Testis (tissue), 3 donors: ENCODE data around the gene BCAS3. TPM values are rescaled to one million over a fixed set of nuclear protein-coding genes. Genes with fewer than 3 reads are reported as not detected.

ENCODE experiments used
- DNase-seq: peaks from one replicate; pipeline ENCODE4 v3.0.0-alpha.2; 2019
- H3K27ac ChIP-seq, 2 donors: fragments of 200-600 bp; sonication (generic); one replicate each; pipeline ENCODE4 v1.5.1; 2019
- H3K27me3 ChIP-seq: fragments of 200-600 bp; sonication (generic); one replicate; pipeline ENCODE4 v1.5.1; 2019
- H3K36me3 ChIP-seq: fragments of 200-600 bp; sonication (generic); one replicate; pipeline ENCODE4 v1.5.1; 2017; ENCODE audit warnings: low read depth; ENCODE audit errors: missing control alignments
- H3K4me1 ChIP-seq: fragments of 200-600 bp; sonication (generic); one replicate; pipeline ENCODE4 v1.5.1; 2019
- H3K4me3 ChIP-seq, 2 donors: fragments of 200-600 bp; sonication (generic); one replicate each; pipeline ENCODE4 v1.5.1; 2017 to 2019
- H3K9me3 ChIP-seq: fragments of 200-600 bp; sonication (generic); one replicate; pipeline ENCODE4 v1.5.1; 2017
- CTCF ChIP-seq, 3 experiments: fragments of 450-650 bp in 2 of 3; fragments of 200-600 bp in 1 of 3; sonication (generic) in 1 of 3; IDR thresholded peaks; one replicate each; pipeline ENCODE4 v1.5.1; 2016 to 2019; ENCODE audit warnings: antibody characterized with exemption in 3 of 3, mild to moderate bottlenecking in 2 of 3, moderate library complexity in 1 of 3
- POLR2A ChIP-seq: fragments of 450-650 bp; IDR thresholded peaks from one replicate; pipeline ENCODE4 v1.6.1; 2017; ENCODE audit warnings: antibody characterized with exemption, mild to moderate bottlenecking, moderate library complexity
- WGBS, 2 donors: methylation state at CpG; one replicate each; pipeline ENCODE4 v1.1.5; 2018; 5-methylcytosine and 5-hydroxymethylcytosine counted together
- intact Hi-C: fragments of 100-400 bp; cut with DNase I; formaldehyde crosslinking; loops from one replicate; pipeline ENCODE4 v1.15.1; 2023; ENCODE audit warnings: low total_unique reads
- polyA plus RNA-seq: library from polyadenylated mRNA; stranded (reverse); fragments of 350-450 nt; fragmentation: Illumina TruSeq; extraction: RNeasy Lipid Tissue Mini Kit (QIAGEN cat#74804); gene quantifications from one replicate; pipeline ENCODE4 v1.2.3, GENCODE V29; 2014; ENCODE audit warnings: low read depth, low replicate concordance; ENCODE audit not compliant: insufficient read depth
- total RNA-seq, 2 donors: library from RNA; depleted of rRNA; stranded (reverse); fragments of >200 nt; gene quantifications; one replicate each; pipeline ENCODE4 v1.2.3, GENCODE V29; 2016

Gene BCAS3
- total and polyA plus RNA-seq, 3 donors from 2014 or later, result 54.8 to 96.7 (median 73.0) TPM

GRCh38 chr17:61414141-61414935, 736.7 kb downstream of the BCAS3 start:
- H3K27ac ChIP-seq, result no peak overlapping the region
- peak; percentile 31 for DNase-seq
- no peaks in the 10 kb centered on the region for H3K27me3 ChIP-seq
- H3K9me3 ChIP-seq, result no peaks in the 10 kb centered on the region
- WGBS, 2 donors, result 61 to 63% methylated on average over 14 to 16 of the region's 16 CpGs
- no peak overlapping the region for H3K4me3 ChIP-seq
- no peak for TF ChIP-seq CTCF (IDR thresholded peaks at IDR 0.05)
- TF ChIP-seq POLR2A, result no peak
- intact Hi-C loops, result no loop called here
- H3K36me3 ChIP-seq, result no peaks in the 10 kb centered on the region
- peaks cover 10% of the 10 kb centered on the region for H3K4me1 ChIP-seq

GRCh38 chr17:61414936-61415251, 737.2 kb downstream of the BCAS3 start:
- no peak for DNase-seq
- intact Hi-C loops, result no loop called here
- Histone ChIP-seq H3K27me3 (no peaks in the 10 kb centered on the region), H3K9me3 (no peaks in the 10 kb centered on the region), H3K36me3 (no peaks in the 10 kb centered on the region), H3K27ac (no peak overlapping the region), H3K4me1 (peaks cover 10% of the 10 kb centered on the region), H3K4me3 (no peak overlapping the region)
- TF ChIP-seq POLR2A (no peak), CTCF (IDR thresholded peaks at IDR 0.05) (no peak)
- 50 to 65% methylated on average over 1 to 5 of the region's 5 CpGs for WGBS, 2 donors

GRCh38 chr17:61415374-61416210, 737.9 kb downstream of the BCAS3 start:
- DNase-seq, result no peak

GRCh38 chr17:61416211-61416539, 738.5 kb downstream of the BCAS3 start:
- 52 to 61% methylated on average over 6 of the region's 6 CpGs for WGBS, 2 donors
- H3K36me3 ChIP-seq, result no peaks in the 10 kb centered on the region
- peaks cover 9% of the 10 kb centered on the region for H3K4me1 ChIP-seq
- H3K9me3 ChIP-seq, result no peaks in the 10 kb centered on the region
- peak overlapping the region in 1 of 2 donors; percentile 20 for H3K4me3 ChIP-seq
- TF ChIP-seq POLR2A, result no peak
- no peak for TF ChIP-seq CTCF (IDR thresholded peaks at IDR 0.05)
- intact Hi-C loops, result no loop called here
- no peaks in the 10 kb centered on the region for H3K27me3 ChIP-seq
- DNase-seq, result no peak
- H3K27ac ChIP-seq, result peak overlapping the region in 1 of 2 donors; percentile 58

More at GRCh38 chr17:61415374-61416210, 737.9 kb downstream of the BCAS3 start:
- 95 to 97% methylated on average over 5 to 6 of the region's 6 CpGs for WGBS, 2 donors
- H3K9me3 ChIP-seq, result no peaks in the 10 kb centered on the region
- H3K4me3 ChIP-seq, result no peak overlapping the region
- H3K4me1 ChIP-seq, result peaks cover 10% of the 10 kb centered on the region
- intact Hi-C loops, result no loop called here
- H3K27me3 ChIP-seq, result no peaks in the 10 kb centered on the region
- no peaks in the 10 kb centered on the region for H3K36me3 ChIP-seq
- TF ChIP-seq POLR2A (no peak), CTCF (IDR thresholded peaks at IDR 0.05) (no peak)
- no peak overlapping the region for H3K27ac ChIP-seq
